ENCODE results near the gene METTL23. TPM values are rescaled to one million over a fixed set of nuclear protein-coding genes. Genes with fewer than 3 reads are reported as not detected.

Gene METTL23
- total and polyA plus RNA-seq, 2 of the 8 experiments (the other 6 are each of a cell fraction or from before 2014, with no cell fraction given) = 36.1 to 60.2 TPM

DNA sequence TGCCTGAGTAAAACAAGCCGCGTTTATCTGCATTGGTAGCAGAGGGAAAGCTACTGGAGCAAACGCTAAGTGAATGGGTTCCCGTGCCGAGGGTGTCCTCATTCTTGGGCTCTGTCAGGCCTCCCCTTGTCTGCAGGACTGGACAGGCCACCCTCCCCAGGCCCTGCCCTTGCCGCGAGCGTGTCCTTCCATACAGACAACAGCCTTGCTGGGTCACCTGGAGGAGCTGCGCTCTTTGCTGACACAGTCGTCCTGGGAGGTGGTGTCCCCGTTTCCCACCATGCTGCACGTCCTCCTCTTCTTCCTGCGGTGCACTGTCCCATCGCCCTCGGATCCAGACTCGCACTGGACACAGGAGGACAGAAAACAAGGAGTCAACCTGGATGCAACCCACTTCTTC, 8.1 kb upstream of the METTL23 start:
- H3K36me3 ChIP-seq (ENCODE audit: control insufficient read depth in 2 of 4, insufficient read depth in 4 of 4, low read length in 3 of 4) = peaks cover 11 to 59% (median 38%) of the 10 kb centered on the region in 4 experiments; a peak in 7 of 8 replicates
- 89% methylated on average over 16 of the region's 16 CpGs; no CpG with 5 or more reads in 1 of the 2 experiments for WGBS, 2 experiments (ENCODE audit: extremely low coverage in 1 of 2, insufficient coverage in 1 of 2, insufficient read length in 1 of 2, insufficient replicate concordance in 2 of 2, low coverage in 1 of 2, low lambda C conversion rate in 2 of 2, missing lambda C conversion rate in 1 of 2)
- no peak overlapping the region for H2AK5ac ChIP-seq (ENCODE audit: low read depth, low read length)
- no peaks in the 10 kb centered on the region for H3K79me1 ChIP-seq (ENCODE audit: low read depth, low read length)
- H3K56ac ChIP-seq (replicated peaks; ENCODE audit: insufficient read length, low read depth, low read length) = no peak overlapping the region
- H3K23ac ChIP-seq (ENCODE audit: insufficient read length) = no peak overlapping the region
- no peak overlapping the region for H3K4me3 ChIP-seq (ENCODE audit: extremely low read depth in 1 of 4, insufficient read depth in 2 of 4, low read depth in 3 of 4, low read length in 4 of 4)
- DNase-seq (ENCODE audit: low read depth in 1 of 2, low spot score in 2 of 2) (no peak), FAIRE-seq (no peak)
- peaks cover 0 to 4% of the 10 kb centered on the region in 2 experiments for H4K20me1 ChIP-seq (replicated peaks in 1 of 2; ENCODE audit: control insufficient read depth in 1 of 2, insufficient read depth in 2 of 2, low read length in 2 of 2)
- H3K4ac ChIP-seq (replicated peaks; ENCODE audit: insufficient read length, low read depth, low read length) = no peak overlapping the region
- TF ChIP-seq GABPA (IDR thresholded peaks at IDR 0.05; ENCODE audit: borderline replicate concordance, insufficient read depth, low read length) = no peak
- TF ChIP-seq, protein P1, sequence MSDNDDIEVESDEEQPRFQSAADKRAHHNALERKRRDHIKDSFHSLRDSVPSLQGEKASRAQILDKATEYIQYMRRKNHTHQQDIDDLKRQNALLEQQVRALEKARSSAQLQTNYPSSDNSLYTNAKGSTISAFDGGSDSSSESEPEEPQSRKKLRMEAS (IDR thresholded peaks at IDR 0.05) = no peak
- no peak for TF ChIP-seq JUND (IDR thresholded peaks at IDR 0.05; ENCODE audit: low read length)
- TF ChIP-seq CBX5 (IDR thresholded peaks at IDR 0.05; ENCODE audit: low read depth, low read length) = no peak
- TF ChIP-seq JUN (IDR thresholded peaks at IDR 0.05; ENCODE audit: low read depth, low read length) = no peak
- TF ChIP-seq YY1 (IDR thresholded peaks at IDR 0.05; ENCODE audit: low read depth, low read length) = no peak
- TF ChIP-seq, protein P2, sequence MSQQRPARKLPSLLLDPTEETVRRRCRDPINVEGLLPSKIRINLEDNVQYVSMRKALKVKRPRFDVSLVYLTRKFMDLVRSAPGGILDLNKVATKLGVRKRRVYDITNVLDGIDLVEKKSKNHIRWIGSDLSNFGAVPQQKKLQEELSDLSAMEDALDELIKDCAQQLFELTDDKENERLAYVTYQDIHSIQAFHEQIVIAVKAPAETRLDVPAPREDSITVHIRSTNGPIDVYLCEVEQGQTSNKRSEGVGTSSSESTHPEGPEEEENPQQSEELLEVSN (IDR thresholded peaks at IDR 0.05) = no peak
- no peak overlapping the region for H2BK120ac ChIP-seq (replicated peaks; ENCODE audit: low read depth, low read length)
- H4K8ac ChIP-seq (ENCODE audit: extremely low read depth, insufficient read depth, low read length) = no peak overlapping the region
- H3K4me1 ChIP-seq (replicated peaks in 1 of 4; ENCODE audit: control insufficient read depth in 3 of 4, insufficient read depth in 4 of 4, low read length in 3 of 4) = no peaks in the 10 kb centered on the region
- no peaks in the 10 kb centered on the region for H3K9me3 ChIP-seq (ENCODE audit: insufficient read depth in 2 of 2, low read depth in 1 of 2, low read length in 1 of 2)
- no peak overlapping the region for H3K27ac ChIP-seq (ENCODE audit: low read depth, low read length)
- no peak overlapping the region for H3K9ac ChIP-seq (replicated peaks in 1 of 4; ENCODE audit: extremely low read depth in 1 of 4, low read depth in 3 of 4, low read length in 3 of 4)
- H3K27me3 ChIP-seq (replicated peaks in 1 of 4; ENCODE audit: control insufficient read depth in 3 of 4, extremely low read depth in 1 of 4, insufficient read depth in 3 of 4, low read length in 3 of 4) = no peaks in the 10 kb centered on the region
- no peaks in the 10 kb centered on the region for H3K79me2 ChIP-seq (ENCODE audit: control insufficient read depth in 1 of 2, insufficient read depth in 2 of 2, low read length in 2 of 2)
- POLR2A ChIA-PET (ENCODE audit: partially characterized antibody) = interaction anchor here (0.8 to 3.5 kb wide), 5 partner anchors 9 to 21 kb away, joined by 3 to 19 read pairs (median 4); partner anchors contain the start of genes JMJD6, METTL23, MFSD11 and SRSF2
- H3K4me2 ChIP-seq (ENCODE audit: insufficient read depth in 1 of 2, low read depth in 2 of 2, low read length in 2 of 2) = no peak overlapping the region
- no peak overlapping the region for H2BK15ac ChIP-seq (ENCODE audit: low read length)
- H4K5ac ChIP-seq (ENCODE audit: insufficient read length, low read depth, low read length) = no peak overlapping the region
- no peak overlapping the region for H4K91ac ChIP-seq (replicated peaks; ENCODE audit: insufficient read length, low read length)
- no peaks in the 10 kb centered on the region for H3K23me2 ChIP-seq (ENCODE audit: low read depth, low read length)
- no peak overlapping the region for H2BK5ac ChIP-seq (ENCODE audit: low read depth, low read length)
- no peak overlapping the region for H3K14ac ChIP-seq (ENCODE audit: insufficient read length)
- H3K18ac ChIP-seq (ENCODE audit: extremely low read depth, low read length) = no peak overlapping the region
- no peak overlapping the region for H2BK12ac ChIP-seq (ENCODE audit: low read depth, low read length)
- CTCF ChIA-PET (ENCODE audit: partially characterized antibody) = interaction anchor here (0.6 to 10.2 kb wide), 6 partner anchors 10 to 903 kb away, joined by 3 to 155 read pairs (median 4); no protein-coding TSS in a partner anchor
- H2BK20ac ChIP-seq (ENCODE audit: low read length) = no peak overlapping the region
- H2AFZ ChIP-seq (ENCODE audit: low read length) = no peak overlapping the region
